K562 (cell line): Measurements from ENCODE around the gene RING1. TPM values are rescaled to one million over a fixed set of nuclear protein-coding genes. Genes with fewer than 3 reads are reported as not detected.

Experiments
- ATAC-seq: fragments of 200-7000 bp; cut with Tn5 transposase; 3 replicates; pipeline ENCODE4 v1.9.1; 2020; ENCODE audit warnings: moderate library complexity
- BruUV-seq: library from RNA; stranded (reverse); fragments of 400-500 nt; replicated peaks from 2 replicates; lab custom pipeline; 2021; lab: Mats Ljungman, UMichigan
- CTCF ChIA-PET: fragments of 300-600 bp; formaldehyde crosslinking; extraction: SDS; loops from one replicate; lab custom pipeline; 2021; ENCODE audit warnings: low intra/inter-chr PET ratio; lab: Yijun Ruan, JAX
- POLR2A ChIA-PET: fragments of 300-600, 350-650 bp; sonication (Branson Sonifier 250); formaldehyde crosslinking; extraction: SDS; loops from one replicate; lab custom pipeline; 2021; ENCODE audit warnings: antibody characterized with exemption, inconsistent platforms; lab: Yijun Ruan, JAX
- DNase-seq, 4 experiments: peaks; one replicate each; pipeline versions ENCODE4 v3.0.0 to v3.0.0-alpha.2; 2011 to 2018; ENCODE audit warnings: low spot score in 3 of 4, mixed read lengths in 3 of 4; ENCODE audit errors: extremely low read depth in 1 of 4
- FAIRE-seq: peaks from 2 replicates; lab custom pipeline; 2011; peaks lifted over from hg19 to GRCh38; lab: Jason Lieb, UNC
- H2AFZ ChIP-seq: 2 replicates; pipeline ENCODE4 v1.6.0; 2011; ENCODE audit warnings: low read depth, low read length, control low read depth, inconsistent platforms
- H3K27ac ChIP-seq: fragments of 200-600 bp; 3 replicates; pipeline ENCODE4 v1.8.0; 2011; ENCODE audit warnings: low read depth, mild to moderate bottlenecking, control low read depth, inconsistent platforms, low read length, moderate library complexity, mixed read lengths; ENCODE audit errors: extremely low read depth
- H3K27me3 ChIP-seq, 2 experiments: fragments of 300-600 bp in 1 of 2; 2 replicates in 1 of 2; 3 replicates in 1 of 2; pipeline versions ENCODE4 v1.6.0 to v1.8.0; 2011; ENCODE audit warnings: inconsistent platforms in 2 of 2, low read length in 2 of 2, mild to moderate bottlenecking in 1 of 2, mixed read lengths in 1 of 2, moderate library complexity in 1 of 2; ENCODE audit not compliant: control insufficient read depth in 2 of 2, insufficient read depth in 2 of 2
- H3K36me3 ChIP-seq: fragments of 300-600 bp; 3 replicates; pipeline ENCODE4 v1.8.0; 2011; ENCODE audit warnings: mild to moderate bottlenecking, low read length, inconsistent platforms; ENCODE audit not compliant: control insufficient read depth, insufficient read depth
- H3K4me1 ChIP-seq, 2 experiments: fragments of 200-600 bp in 1 of 2; replicated peaks in 1 of 2; 2 replicates in 1 of 2; 3 replicates in 1 of 2; pipeline versions ENCODE4 v1.5.1 to v1.8.0; 2011; ENCODE audit warnings: inconsistent platforms in 2 of 2, low read length in 2 of 2, mild to moderate bottlenecking in 1 of 2, mixed read lengths in 1 of 2, moderate library complexity in 1 of 2; ENCODE audit not compliant: control insufficient read depth in 2 of 2, insufficient read depth in 2 of 2
- H3K4me2 ChIP-seq: 2 replicates; pipeline ENCODE4 v1.6.1; 2011; ENCODE audit warnings: low read length, control low read depth, inconsistent platforms, mixed read lengths; ENCODE audit not compliant: insufficient read depth
- H3K4me3 ChIP-seq: fragments of 200-600 bp; sonication (generic), shearing (Covaris generic); 2 replicates; pipeline ENCODE4 v1.5.1; 2016; ENCODE audit warnings: control low read depth, inconsistent platforms
- H3K79me2 ChIP-seq: fragments of 200-600 bp; 3 replicates; pipeline ENCODE4 v1.8.0; 2011; ENCODE audit warnings: low read length, inconsistent platforms; ENCODE audit not compliant: control insufficient read depth, insufficient read depth
- H3K9ac ChIP-seq, 2 experiments: 2 replicates each; pipeline versions ENCODE4 v1.6.0 to v1.6.1; 2011; ENCODE audit warnings: low read depth in 2 of 2, low read length in 2 of 2, control low read depth in 1 of 2, inconsistent platforms in 1 of 2, mild to moderate bottlenecking in 1 of 2, mixed read lengths in 1 of 2; ENCODE audit not compliant: insufficient read depth in 1 of 2
- H3K9me1 ChIP-seq: one replicate; pipeline ENCODE4 v1.6.0; 2011; ENCODE audit warnings: inconsistent platforms, mild to moderate bottlenecking, low read length, moderate library complexity; ENCODE audit not compliant: control insufficient read depth, insufficient read depth
- H3K9me3 ChIP-seq: replicated peaks from 2 replicates; pipeline ENCODE4 v1.5.1; 2011; ENCODE audit warnings: low read depth, low read length, inconsistent platforms; ENCODE audit not compliant: control insufficient read depth, insufficient read depth
- H4K20me1 ChIP-seq: replicated peaks from 2 replicates; pipeline ENCODE4 v1.6.1; 2011; ENCODE audit warnings: low read length, inconsistent platforms, mixed read lengths; ENCODE audit not compliant: control insufficient read depth, insufficient read depth
- BRCA1 ChIP-seq, 2 experiments: fragments of 450-650 bp in 1 of 2; sonication (generic) in 1 of 2; formaldehyde crosslinking in 1 of 2; IDR thresholded peaks; 2 replicates each; pipeline versions ENCODE4 v1.5.0 to v1.6.1; 2017 to 2020; ENCODE audit warnings: mild to moderate bottlenecking in 1 of 2, missing genetic modification reagents in 1 of 2
- DPF2 ChIP-seq: fragments of 450-650 bp; IDR thresholded peaks from 2 replicates; pipeline ENCODE4 v1.6.1; 2016
- EWSR1 ChIP-seq: fragments of 450-650 bp; IDR thresholded peaks from 2 replicates; pipeline ENCODE4 v1.6.1; 2018; ENCODE audit warnings: borderline replicate concordance, mild to moderate bottlenecking, low read depth, moderate library complexity; ENCODE audit not compliant: partially characterized antibody
- FOXK2 ChIP-seq, 2 experiments: fragments of 450-650 bp; IDR thresholded peaks in 1 of 2; conservative IDR thresholded peaks in 1 of 2; 2 replicates each; pipeline ENCODE4 v1.6.1; 2016; ENCODE audit warnings: low read depth in 2 of 2, mild to moderate bottlenecking in 1 of 2
- KLF16 ChIP-seq: IDR thresholded peaks from 2 replicates; pipeline ENCODE4 v1.6.1; 2016; ENCODE audit warnings: antibody characterized with exemption
- LCOR ChIP-seq: sonication (generic); formaldehyde crosslinking; IDR thresholded peaks from 2 replicates; pipeline ENCODE4 v1.8.0; 2022; ENCODE audit warnings: mild to moderate bottlenecking, missing genetic modification reagents
- LEF1 ChIP-seq: fragments of 450-650 bp; IDR thresholded peaks from 2 replicates; pipeline ENCODE4 v1.6.1; 2016; ENCODE audit warnings: mild to moderate bottlenecking
- NCOA1 ChIP-seq: fragments of 450-650 bp; IDR thresholded peaks from 2 replicates; pipeline ENCODE4 v1.6.1; 2016; ENCODE audit warnings: low read depth
- TEAD2 ChIP-seq: fragments of 450-650 bp; IDR thresholded peaks from 2 replicates; pipeline ENCODE4 v1.6.1; 2016; ENCODE audit warnings: missing genetic modification characterization, control low read depth, missing compliant biosample characterization
- ZBTB7A ChIP-seq: IDR thresholded peaks from 2 replicates; pipeline ENCODE4 v1.6.1; 2011; ENCODE audit warnings: low read depth, mild to moderate bottlenecking, low read length, moderate library complexity, borderline replicate concordance; ENCODE audit not compliant: control insufficient read depth
- ZEB2 ChIP-seq: fragments of 450-650 bp; IDR thresholded peaks from 2 replicates; pipeline ENCODE4 v1.6.1; 2016
- ZNF444 ChIP-seq: fragments of 250-450 bp; sonication (Bioruptor Pico); IDR thresholded peaks from 2 replicates; pipeline ENCODE4 v1.4.0; 2020; ENCODE audit warnings: mild to moderate bottlenecking, moderate library complexity
- ZNF518B ChIP-seq: fragments of 250-450 bp; sonication (Bioruptor Pico); IDR thresholded peaks from 2 replicates; pipeline ENCODE4 v1.5.0; 2021; ENCODE audit warnings: mild to moderate bottlenecking, moderate library complexity
- WGBS: fragments of 100-300 bp; shearing (Covaris generic); methylation state at CpG from one replicate; pipeline ENCODE4 v1.1.6; 2016; ENCODE audit warnings: low coverage, mixed read lengths; ENCODE audit not compliant: insufficient coverage; ENCODE audit errors: missing lambda C conversion rate; 5-methylcytosine and 5-hydroxymethylcytosine counted together
- in situ Hi-C: fragments of 300-500 bp; cut with MboI; formaldehyde crosslinking; loops from 4 replicates; pipeline ENCODE4 v1.15.0; 2018; ENCODE audit warnings: inconsistent platforms, mixed read lengths
- intact Hi-C: fragments of 100-400 bp; cut with micrococcal nuclease; formaldehyde crosslinking; loops from 2 replicates; pipeline ENCODE4 v1.14.2; 2022
- polyA plus RNA-seq, 8 experiments: library from polyadenylated mRNA; depleted of rRNA in 4 of 8; stranded (reverse) in 5 of 8; unstranded in 3 of 8; fragments of >200 nt; fragmentation: Nextera tagmentation in 2 of 8; fragmentation: Illumina TruSeq in 1 of 8; extraction: Ambion mirVana in 2 of 8; extraction: Trizol in 1 of 8; gene quantifications; 2 replicates each; pipeline versions ENCODE4 v1.2.1 to v1.2.3, GENCODE V29; 2011 to 2014; ENCODE audit warnings: inconsistent platforms in 1 of 8, missing spikeins in 1 of 8
- total RNA-seq, 7 experiments: library from RNA; depleted of rRNA in 6 of 7; stranded (reverse); fragments of >200 nt in 6 of 7; fragmentation: Illumina TruSeq in 2 of 7; extraction: Trizol in 2 of 7; gene quantifications; 2 replicates each; pipeline versions ENCODE4 v1.2.1 to v1.2.3, GENCODE V29; 2011 to 2021; ENCODE audit warnings: low replicate concordance in 1 of 7
- TF ChIP-seq, protein P1 (sequence below): fragments of 450-650 bp; conservative IDR thresholded peaks from 2 replicates; pipeline ENCODE4 v1.6.1; 2016; ENCODE audit warnings: missing genetic modification characterization, low read depth, mild to moderate bottlenecking, missing compliant biosample characterization, moderate library complexity
- TF ChIP-seq, protein P2 (sequence below): fragments of 250-450 bp; sonication (Bioruptor Pico); IDR thresholded peaks from 2 replicates; pipeline ENCODE4 v1.5.0; 2021; ENCODE audit warnings: mild to moderate bottlenecking, borderline replicate concordance

The RING1 gene
- total and polyA plus RNA-seq, 9 of the 15 experiments (the other 6 are each of a cell fraction or from before 2014, with no cell fraction given) = 4.2 to 59.1 (median 36.9) TPM

GRCh38 chr6:33199687-33200218, 8.5 kb upstream of the RING1 start:
- peak; percentile 71 for FAIRE-seq
- intact Hi-C loops (loop anchor here (2.0 to 5.0 kb wide), 4 partner anchors 49 to 1067 kb away; partner anchors contain the start of genes FKBPL and PHF1), in situ Hi-C loops (no loop called here)
- Histone ChIP-seq H3K9me1 (peaks cover 7% of the 10 kb centered on the region), H4K20me1 (peaks cover 22% of the 10 kb centered on the region), H3K36me3 (peaks cover 58% of the 10 kb centered on the region), H3K27me3 (no peaks in the 10 kb centered on the region), H3K9me3 (no peaks in the 10 kb centered on the region), H3K9ac (peak overlapping the region; percentile 97 to 100), H3K4me3 (peak overlapping the region; percentile 65), H2AFZ (peak overlapping the region; percentile 96), H3K4me1 (peaks cover 43 to 46% of the 10 kb centered on the region in 2 experiments; a peak in 4 of 5 replicates), H3K4me2 (peak overlapping the region; percentile 100), H3K27ac (peak overlapping the region; percentile 99), H3K79me2 (peaks cover 66% of the 10 kb centered on the region)
- WGBS = 2% methylated on average over 13 of the region's 26 CpGs
- ATAC-seq = peak; percentile 72
- ChIA-PET POLR2A (interaction anchor here (1.0 to 1.4 kb wide), 3 partner anchors 8 to 228 kb away, joined by 3 to 5 read pairs (median 4); partner anchors contain the start of gene RING1), CTCF (no interaction called here)
- TSS peak; percentile 54 for BruUV-seq
- DNase-seq = peak; percentile 97 to 98 (median 98)
- TF ChIP-seq EWSR1 = no peak
- TF ChIP-seq LCOR (CRISPR knock-in tag) = peak; percentile 61
- TF ChIP-seq BRCA1 (IDR thresholded peaks at IDR 0.05) = no peak
- no peak for TF ChIP-seq BRCA1 (CRISPR knock-in tag; IDR thresholded peaks at IDR 0.05)
- peak; percentile 32; the same call in 1 of the 2 replicates for TF ChIP-seq ZEB2
- peak; percentile 99 for TF ChIP-seq ZNF444 (CRISPR knock-in tag)
- TF ChIP-seq NCOA1 = peak; percentile 29; the same call in 1 of the 2 replicates
- TF ChIP-seq DPF2 = 0 out of 2 replicates have a peak, but pooled peaks have one; percentile 68
- TF ChIP-seq FOXK2 (conservative IDR thresholded peaks at IDR 0.05 in 1 of 2, IDR thresholded peaks at IDR 0.05 in 1 of 2; ENCODE audit: low read depth in 2 of 2) = peak; percentile 99 to 100
- TF ChIP-seq TEAD2 (tag) = no peak
- TF ChIP-seq, protein P1, sequence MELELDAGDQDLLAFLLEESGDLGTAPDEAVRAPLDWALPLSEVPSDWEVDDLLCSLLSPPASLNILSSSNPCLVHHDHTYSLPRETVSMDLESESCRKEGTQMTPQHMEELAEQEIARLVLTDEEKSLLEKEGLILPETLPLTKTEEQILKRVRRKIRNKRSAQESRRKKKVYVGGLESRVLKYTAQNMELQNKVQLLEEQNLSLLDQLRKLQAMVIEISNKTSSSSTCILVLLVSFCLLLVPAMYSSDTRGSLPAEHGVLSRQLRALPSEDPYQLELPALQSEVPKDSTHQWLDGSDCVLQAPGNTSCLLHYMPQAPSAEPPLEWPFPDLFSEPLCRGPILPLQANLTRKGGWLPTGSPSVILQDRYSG = 0 out of 2 replicates have a peak, but pooled peaks have one; percentile 41
- TF ChIP-seq ZBTB7A = peak; percentile 92
- no peak for TF ChIP-seq ZNF518B
- 0 out of 2 replicates have a peak, but pooled peaks have one; percentile 66 for TF ChIP-seq LEF1
- TF ChIP-seq, protein P2, sequence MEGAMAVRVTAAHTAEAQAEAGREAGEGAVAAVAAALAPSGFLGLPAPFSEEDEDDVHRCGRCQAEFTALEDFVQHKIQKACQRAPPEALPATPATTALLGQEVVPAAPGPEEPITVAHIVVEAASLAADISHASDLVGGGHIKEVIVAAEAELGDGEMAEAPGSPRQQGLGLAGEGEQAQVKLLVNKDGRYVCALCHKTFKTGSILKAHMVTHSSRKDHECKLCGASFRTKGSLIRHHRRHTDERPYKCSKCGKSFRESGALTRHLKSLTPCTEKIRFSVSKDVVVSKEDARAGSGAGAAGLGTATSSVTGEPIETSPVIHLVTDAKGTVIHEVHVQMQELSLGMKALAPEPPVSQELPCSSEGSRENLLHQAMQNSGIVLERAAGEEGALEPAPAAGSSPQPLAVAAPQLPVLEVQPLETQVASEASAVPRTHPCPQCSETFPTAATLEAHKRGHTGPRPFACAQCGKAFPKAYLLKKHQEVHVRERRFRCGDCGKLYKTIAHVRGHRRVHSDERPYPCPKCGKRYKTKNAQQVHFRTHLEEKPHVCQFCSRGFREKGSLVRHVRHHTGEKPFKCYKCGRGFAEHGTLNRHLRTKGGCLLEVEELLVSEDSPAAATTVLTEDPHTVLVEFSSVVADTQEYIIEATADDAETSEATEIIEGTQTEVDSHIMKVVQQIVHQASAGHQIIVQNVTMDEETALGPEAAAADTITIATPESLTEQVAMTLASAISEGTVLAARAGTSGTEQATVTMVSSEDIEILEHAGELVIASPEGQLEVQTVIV (CRISPR knock-in tag) = no peak
- TF ChIP-seq KLF16 = 0 out of 2 replicates have a peak, but pooled peaks have one; percentile 26
